Measurements from ENCODE around the gene GRID2IP. TPM values are rescaled to one million over a fixed set of nuclear protein-coding genes. Genes with fewer than 3 reads are reported as not detected.
"Not testable (repeated sequence)": the region's sequence is repeated elsewhere in the genome, so short reads cannot be mapped to it uniquely, and the experiment has no call there.

Gene GRID2IP
- polyA plus RNA-seq, 1 donor from 2014 or later: 0.09 TPM

DNA sequence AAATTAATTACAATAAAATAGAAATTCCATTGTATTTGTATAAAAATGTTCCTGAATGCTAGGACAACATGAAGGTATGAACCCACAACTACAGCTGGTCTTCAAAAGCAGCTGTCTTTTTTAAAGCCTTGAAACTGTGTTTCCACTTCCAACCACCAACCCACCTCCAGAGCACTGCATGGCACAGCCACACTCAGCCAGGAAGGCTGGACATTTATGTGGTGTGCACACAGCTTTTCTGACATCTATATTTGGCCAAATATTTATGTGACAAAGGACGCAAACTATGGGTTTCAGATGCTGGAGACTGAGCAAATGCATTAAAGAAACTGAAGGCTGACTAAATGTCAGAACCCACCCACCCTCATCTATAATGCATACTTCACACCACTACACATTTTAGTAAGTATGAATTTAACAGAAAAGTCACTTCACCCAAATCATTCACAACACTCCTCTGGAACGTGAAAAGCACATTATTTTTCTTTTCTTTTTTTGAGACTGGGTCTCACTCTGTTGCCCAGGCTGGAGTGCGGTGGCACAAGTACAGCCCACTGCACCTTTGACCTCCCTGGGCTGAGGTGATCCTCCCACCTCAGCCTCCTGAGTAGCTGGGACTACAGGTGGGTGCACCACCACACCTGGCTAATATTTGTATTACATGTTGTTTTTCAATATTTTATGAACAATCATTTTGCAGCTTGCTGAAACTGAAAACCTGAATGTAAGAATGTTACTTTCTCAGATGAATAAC, 75.7 kb downstream of the GRID2IP start:
- H3K4me1 Mint-ChIP-seq: peaks cover 31 to 42% (median 37%) of the 10 kb centered on the region in 3 donors
- no peaks in the 10 kb centered on the region for H3K27me3 Mint-ChIP-seq
- H3K9me3 Mint-ChIP-seq: no peaks in the 10 kb centered on the region
- H3K4me3 Mint-ChIP-seq: no peak overlapping the region
- H3K27ac Mint-ChIP-seq: peak overlapping the region; percentile 35 to 64 (median 46)
- no peaks in the 10 kb centered on the region for H3K36me3 Mint-ChIP-seq

DNA sequence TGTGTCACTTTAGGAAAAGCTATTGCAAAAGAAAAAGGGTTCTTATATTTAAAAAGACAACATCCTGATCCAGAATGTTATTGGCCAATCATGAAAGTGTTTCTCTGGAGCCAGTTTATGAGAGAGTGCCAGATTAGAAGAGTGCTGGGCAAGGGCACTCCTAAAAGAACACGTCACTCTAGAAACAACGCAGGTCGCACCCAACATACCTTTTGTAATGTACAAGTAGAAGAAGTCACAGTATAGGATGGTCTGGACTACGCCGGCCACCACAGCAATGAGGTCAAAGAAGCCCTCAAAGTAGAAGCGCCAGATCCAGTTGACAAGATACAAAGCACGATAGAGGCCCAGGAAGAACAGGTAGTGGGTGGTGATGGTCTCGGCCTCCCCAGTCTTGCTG, 85.4 kb downstream of the GRID2IP start:
- Mint-ChIP-seq H3K27me3 (no peaks in the 10 kb centered on the region), H3K36me3 (peaks cover 13% of the 10 kb centered on the region), H3K4me3 (no peak overlapping the region), H3K4me1 (peaks cover 5 to 9% (median 7%) of the 10 kb centered on the region in 3 donors), H3K27ac (no peak overlapping the region), H3K9me3 (no peaks in the 10 kb centered on the region)

DNA sequence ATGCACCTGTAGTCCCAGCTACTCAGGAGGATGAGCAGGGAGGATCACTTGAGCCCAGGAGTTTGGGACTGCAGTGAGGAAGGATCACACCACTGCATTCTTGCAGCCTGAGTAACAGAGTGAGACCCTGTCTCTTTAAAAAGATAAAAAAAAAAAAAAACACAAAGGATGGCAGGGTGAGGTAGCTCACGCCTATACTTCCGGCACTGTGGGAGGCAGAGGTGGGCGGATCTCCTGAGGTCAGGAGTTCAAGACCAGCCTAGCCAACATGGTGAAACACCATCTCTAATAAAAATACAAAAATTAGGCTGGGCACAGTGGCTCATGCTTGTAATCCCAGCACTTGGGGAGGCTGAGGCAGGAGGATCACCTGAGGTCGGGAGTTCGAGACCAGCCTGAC, 87.7 kb downstream of the GRID2IP start:
- H3K27me3 Mint-ChIP-seq, H3K9me3 Mint-ChIP-seq, H3K4me3 Mint-ChIP-seq, H3K27ac Mint-ChIP-seq, H3K36me3 Mint-ChIP-seq: not testable (repeated sequence)
- H3K4me1 Mint-ChIP-seq: peaks cover 7 to 11% (median 10%) of the 10 kb centered on the region in 3 donors

DNA sequence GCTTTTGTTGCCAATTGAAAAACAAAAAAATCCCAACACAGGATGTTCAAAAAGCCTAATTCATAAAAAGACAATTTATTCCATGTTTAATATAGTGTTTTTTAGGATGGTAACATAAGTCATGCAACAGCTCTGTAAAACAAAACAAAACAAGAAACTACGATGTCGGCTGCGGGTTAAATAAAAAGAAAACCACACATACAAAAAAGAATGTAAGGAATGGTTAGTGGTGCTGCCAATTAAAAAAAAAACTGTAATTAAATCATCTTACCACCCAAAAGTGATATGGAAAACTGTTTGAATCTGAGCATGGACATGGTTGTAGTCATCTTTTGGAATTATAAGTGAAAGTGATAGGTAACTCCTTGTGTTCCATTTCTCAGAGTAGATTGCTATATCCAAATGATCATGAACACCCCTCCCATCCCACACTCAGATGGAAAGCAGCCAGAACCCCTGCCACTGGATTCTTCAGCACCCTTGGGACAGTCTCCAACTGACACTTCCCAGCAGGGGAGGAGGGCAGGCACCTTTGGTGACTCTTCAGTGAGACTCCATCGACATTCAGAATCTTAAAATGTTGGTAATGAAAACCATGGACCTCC, 89.2 kb downstream of the GRID2IP start:
- H3K27ac Mint-ChIP-seq: no peak overlapping the region
- no peaks in the 10 kb centered on the region for H3K9me3 Mint-ChIP-seq
- no peaks in the 10 kb centered on the region for H3K27me3 Mint-ChIP-seq
- peaks cover 2% of the 10 kb centered on the region for H3K36me3 Mint-ChIP-seq
- H3K4me1 Mint-ChIP-seq: peaks cover 7 to 11% (median 10%) of the 10 kb centered on the region in 3 donors
- no peak overlapping the region for H3K4me3 Mint-ChIP-seq

DNA sequence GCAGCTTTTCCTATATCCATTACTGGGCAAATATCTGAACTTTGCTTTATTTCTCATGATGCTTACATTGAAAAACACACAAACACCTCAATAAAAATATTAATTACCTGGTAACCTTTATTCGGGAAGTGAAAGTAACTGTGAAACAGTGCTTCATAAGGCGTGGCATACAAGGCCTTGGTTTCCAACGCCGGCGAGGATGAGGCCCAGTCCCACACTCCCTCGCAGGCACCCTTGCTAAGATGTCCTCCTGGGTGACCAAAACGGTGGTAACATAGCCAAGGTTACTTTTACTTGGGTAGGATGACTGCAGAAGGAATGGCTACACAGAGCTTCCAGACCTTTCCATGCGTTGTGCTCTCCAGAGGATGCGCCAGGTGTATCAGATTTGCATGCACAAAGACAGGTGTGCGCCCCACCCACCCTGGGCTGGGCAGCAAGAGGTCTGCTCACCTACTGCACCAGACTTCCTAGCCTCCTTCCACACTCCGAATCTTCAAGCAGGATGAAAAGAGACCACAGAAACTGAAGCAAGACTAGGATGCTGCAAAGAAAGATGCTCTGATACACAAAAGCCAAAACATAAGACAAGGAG, 90.2 kb downstream of the GRID2IP start:
- H3K4me3 Mint-ChIP-seq: no peak overlapping the region
- H3K27ac Mint-ChIP-seq: peak overlapping the region in 1 of 3 donors; percentile 89
- H3K36me3 Mint-ChIP-seq: no peaks in the 10 kb centered on the region
- H3K27me3 Mint-ChIP-seq: no peaks in the 10 kb centered on the region
- peaks cover 7 to 10% (median 10%) of the 10 kb centered on the region in 3 donors for H3K4me1 Mint-ChIP-seq
- no peaks in the 10 kb centered on the region for H3K9me3 Mint-ChIP-seq

DNA sequence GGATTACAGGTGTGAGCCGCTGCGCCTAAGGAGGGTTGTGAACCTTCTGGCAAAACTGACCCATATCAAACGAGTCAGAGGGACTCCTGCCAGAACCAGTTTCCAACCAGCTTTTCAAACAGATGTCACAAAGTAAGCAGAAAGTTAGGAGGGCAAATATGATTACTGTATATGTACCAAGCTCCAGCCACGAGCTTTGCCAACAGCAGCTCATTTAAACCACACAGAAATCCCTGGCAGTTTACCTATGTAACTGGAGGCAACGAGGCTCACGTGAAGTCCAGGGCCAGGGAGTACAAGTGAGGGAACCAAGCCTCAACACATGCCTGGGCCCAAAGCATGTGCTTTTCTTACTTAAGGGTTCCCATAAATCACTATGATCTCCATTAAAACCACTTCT, 91.0 kb downstream of the GRID2IP start:
- Mint-ChIP-seq H3K9me3 (no peaks in the 10 kb centered on the region), H3K36me3 (no peaks in the 10 kb centered on the region), H3K4me1 (peaks cover 7 to 10% (median 9%) of the 10 kb centered on the region in 3 donors), H3K27ac (peak overlapping the region in 2 of 3 donors; percentile 13 to 89), H3K4me3 (no peak overlapping the region), H3K27me3 (no peaks in the 10 kb centered on the region)

DNA sequence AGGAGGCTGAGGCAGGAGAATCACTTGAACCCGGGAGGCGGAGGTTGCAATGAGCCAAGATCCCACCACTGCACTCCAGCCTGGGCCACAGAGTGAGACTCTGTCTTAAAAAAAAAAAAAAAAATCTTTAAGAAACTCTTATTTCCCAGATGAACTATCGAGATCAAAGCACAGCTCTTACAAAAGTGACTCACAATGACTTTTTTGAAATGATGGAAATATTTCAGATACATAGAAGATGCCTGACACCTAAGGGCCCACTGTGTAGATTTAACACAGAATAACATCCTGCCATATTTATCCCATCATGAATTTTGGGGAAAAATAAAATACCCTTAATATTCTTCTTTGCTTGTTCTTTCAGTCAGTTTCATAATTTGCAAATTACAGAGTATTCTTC, 92.6 kb downstream of the GRID2IP start:
- not testable (repeated sequence) for H3K27ac Mint-ChIP-seq, H3K36me3 Mint-ChIP-seq, H3K4me3 Mint-ChIP-seq, H3K27me3 Mint-ChIP-seq, H3K9me3 Mint-ChIP-seq
- peaks cover 7 to 10% (median 9%) of the 10 kb centered on the region in 3 donors for H3K4me1 Mint-ChIP-seq

DNA sequence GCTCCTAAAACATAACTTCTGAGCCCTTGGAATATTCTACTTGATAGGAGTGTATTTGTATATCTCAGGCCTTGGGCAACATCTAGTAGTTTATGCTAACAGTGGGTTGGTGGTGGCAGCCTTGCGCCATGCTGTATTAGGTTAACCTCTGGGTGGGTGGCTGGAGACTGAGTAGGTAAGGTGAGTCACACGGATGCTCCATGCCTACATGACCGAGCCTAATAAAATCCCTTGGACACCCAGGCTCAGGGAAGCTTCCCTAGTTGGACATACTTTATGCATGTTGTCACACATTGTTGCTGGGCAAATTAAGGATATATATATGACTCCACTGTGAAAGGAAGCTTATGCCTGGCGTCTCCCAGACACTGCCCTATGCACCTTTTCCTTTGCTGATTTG, 97.5 kb downstream of the GRID2IP start:
- Mint-ChIP-seq H3K27ac (no peak overlapping the region), H3K27me3 (no peaks in the 10 kb centered on the region), H3K9me3 (no peaks in the 10 kb centered on the region), H3K4me3 (no peak overlapping the region), H3K4me1 (peaks cover 0 to 2% (median 0%) of the 10 kb centered on the region in 3 donors), H3K36me3 (no peaks in the 10 kb centered on the region)

DNA sequence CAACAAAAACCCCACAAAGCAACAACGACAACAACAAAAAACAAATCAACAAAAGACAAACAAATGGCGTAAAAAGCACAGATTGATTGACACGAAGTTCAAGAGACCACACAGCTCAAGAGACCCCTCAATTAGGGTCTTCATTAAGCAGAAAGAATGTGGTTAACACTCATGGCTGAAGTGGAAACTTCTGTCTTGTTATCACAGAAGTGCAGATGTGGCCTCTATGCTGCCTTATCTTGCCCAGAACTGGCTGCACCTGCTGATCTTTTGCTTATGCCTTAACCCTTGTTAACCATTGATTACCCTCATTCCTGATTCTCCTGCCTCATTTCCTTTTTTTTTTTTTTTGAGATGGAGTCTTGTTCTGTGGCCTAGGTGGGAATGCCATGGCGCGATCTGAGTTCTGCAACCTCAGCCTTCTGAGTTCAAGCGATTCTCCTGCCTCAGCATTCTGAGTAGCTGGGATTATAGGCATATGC, 100.0 kb downstream of the GRID2IP start:
- Mint-ChIP-seq H3K9me3 (no peaks in the 10 kb centered on the region), H3K36me3 (no peaks in the 10 kb centered on the region), H3K27me3 (no peaks in the 10 kb centered on the region), H3K4me3 (peak overlapping the region in 2 of 4 donors; percentile 23 to 79), H3K4me1 (peaks cover 5 to 11% (median 8%) of the 10 kb centered on the region in 3 donors), H3K27ac (peak overlapping the region in 1 of 3 donors; percentile 65)

DNA sequence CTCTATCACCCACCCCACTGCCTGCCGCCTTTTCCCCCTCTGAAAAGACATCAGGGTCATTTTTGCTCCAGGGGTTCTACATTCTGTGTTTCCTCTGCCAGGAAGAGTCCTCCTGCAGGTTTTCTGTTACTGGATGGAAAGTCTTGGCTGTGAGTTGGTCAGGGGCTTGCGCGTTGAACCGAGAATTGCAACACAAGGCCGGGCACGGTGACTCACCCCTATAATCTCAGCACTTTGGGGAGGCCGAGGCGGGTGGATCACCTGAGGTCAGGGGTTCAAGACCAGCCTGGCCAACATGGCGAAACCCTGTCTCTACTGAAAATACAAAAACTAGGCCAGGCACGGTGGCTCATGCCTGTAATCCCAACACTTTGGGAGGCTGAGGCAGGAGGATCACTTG, 100.7 kb downstream of the GRID2IP start:
- H3K27me3 Mint-ChIP-seq, H3K9me3 Mint-ChIP-seq, H3K36me3 Mint-ChIP-seq: not testable (repeated sequence)
- Mint-ChIP-seq H3K27ac (peak overlapping the region in 1 of 3 donors; percentile 45), H3K4me3 (peak overlapping the region in 1 of 4 donors; percentile 79), H3K4me1 (peaks cover 8 to 11% (median 9%) of the 10 kb centered on the region in 3 donors)

DNA sequence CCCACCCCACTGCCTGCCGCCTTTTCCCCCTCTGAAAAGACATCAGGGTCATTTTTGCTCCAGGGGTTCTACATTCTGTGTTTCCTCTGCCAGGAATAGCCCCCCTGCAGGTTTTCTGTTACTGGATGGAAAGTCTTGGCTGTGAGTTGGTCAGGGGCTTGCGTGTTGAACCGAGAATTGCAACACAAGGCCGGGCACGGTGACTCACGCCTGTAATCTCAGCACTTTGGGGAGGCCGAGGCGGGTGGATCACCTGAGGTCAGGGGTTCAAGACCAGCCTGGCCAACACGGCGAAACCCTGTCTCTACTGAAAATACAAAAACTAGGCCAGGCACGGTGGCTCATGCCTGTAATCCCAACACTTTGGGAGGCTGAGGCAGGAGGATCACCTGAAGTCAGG, 101.4 kb downstream of the GRID2IP start:
- peak overlapping the region in 1 of 4 donors; percentile 53 for H3K4me3 Mint-ChIP-seq

DNA sequence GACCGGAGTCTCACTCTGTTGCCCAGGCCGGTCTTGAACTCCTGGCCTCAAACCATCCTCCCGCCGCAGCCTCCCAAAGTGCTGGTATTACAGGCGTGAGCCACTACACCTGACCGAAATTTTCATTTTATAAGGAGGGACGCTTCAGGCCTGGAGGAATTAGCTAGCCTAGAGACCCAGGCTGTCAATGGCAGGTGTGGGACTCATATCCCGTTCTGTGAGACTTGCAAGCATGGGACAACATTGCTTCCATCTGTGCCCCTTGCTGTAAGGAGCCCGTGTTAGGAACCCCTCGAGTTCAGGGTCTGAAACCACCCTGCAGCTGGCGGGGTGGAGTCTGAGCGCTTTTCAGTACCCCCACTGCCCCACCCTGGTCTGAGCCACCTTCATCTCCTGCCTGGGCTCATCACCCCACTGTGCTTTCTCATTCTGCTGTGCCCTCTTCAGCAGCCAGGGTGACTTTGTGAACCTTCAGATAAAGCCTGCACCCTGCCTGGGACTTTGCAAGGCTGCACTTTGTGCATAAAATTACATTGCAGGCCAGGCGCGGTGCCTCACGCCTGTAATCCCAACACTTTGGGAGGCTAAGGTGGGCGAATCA, 102.2 kb downstream of the GRID2IP start:
- Mint-ChIP-seq H3K27me3 (no peaks in the 10 kb centered on the region), H3K27ac (peak overlapping the region; percentile 10 to 99 (median 91)), H3K4me3 (peak overlapping the region; percentile 64 to 80 (median 74)), H3K9me3 (no peaks in the 10 kb centered on the region), H3K36me3 (no peaks in the 10 kb centered on the region), H3K4me1 (peaks cover 11 to 16% (median 15%) of the 10 kb centered on the region in 3 donors)

More for the DNA sequence above, 101.4 kb downstream of the GRID2IP start:
- not testable (repeated sequence) for H3K27me3 Mint-ChIP-seq, H3K9me3 Mint-ChIP-seq, H3K36me3 Mint-ChIP-seq
- Mint-ChIP-seq H3K4me1 (peaks cover 11 to 13% (median 13%) of the 10 kb centered on the region in 3 donors), H3K27ac (peak overlapping the region in 1 of 3 donors; percentile 99)

DNA sequence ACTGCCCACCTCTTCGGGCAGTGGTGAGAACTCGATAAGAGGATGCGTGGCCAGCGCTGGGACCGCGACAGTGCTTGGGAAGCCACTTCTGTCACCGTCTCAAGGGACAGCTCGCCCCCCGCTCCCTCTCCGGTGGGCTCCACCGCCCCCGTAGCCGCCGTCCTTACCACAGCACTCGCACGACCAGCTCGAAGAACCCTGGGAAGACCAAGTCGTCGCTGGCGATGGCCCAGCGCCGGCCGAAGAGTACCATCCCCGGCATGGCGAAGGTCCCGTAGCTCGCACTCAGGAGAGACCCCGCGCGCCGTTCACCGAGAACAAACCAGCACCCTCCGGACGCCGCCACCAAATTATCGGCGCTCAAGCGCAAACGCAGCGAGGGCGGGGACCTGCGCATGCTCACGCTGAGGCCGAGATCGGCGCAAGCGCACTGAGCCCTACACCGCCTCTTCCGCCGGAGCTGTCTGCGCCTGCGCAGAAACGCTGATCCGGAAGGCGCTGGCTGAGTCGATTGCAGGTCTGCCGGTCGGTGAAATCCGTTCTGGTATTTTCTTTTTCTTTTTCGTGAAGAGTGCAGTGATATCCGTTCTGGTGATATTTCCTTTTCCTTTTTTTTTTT, 103.6 kb downstream of the GRID2IP start, which contains the start of gene DAGLB:
Gene DAGLB, minus strand, starts transcription at position 374 of the 619 bp plus-strand sequence. Its CDS starts 112 bp downstream, at position 262.
- H3K36me3 Mint-ChIP-seq: no peaks in the 10 kb centered on the region
- no peaks in the 10 kb centered on the region for H3K27me3 Mint-ChIP-seq
- H3K27ac Mint-ChIP-seq: peak within 1 kb of the TSS; percentile 98 to 99 (median 98)
- peak within 1 kb of the TSS; percentile 95 to 100 (median 97) for H3K4me3 Mint-ChIP-seq
- peaks cover 11 to 20% (median 16%) of the 10 kb centered on the region in 3 donors for H3K4me1 Mint-ChIP-seq
- no peaks in the 10 kb centered on the region for H3K9me3 Mint-ChIP-seq
